GM12878 (cell line): Measurements from ENCODE around the gene CASP3. TPM values are rescaled to one million over a fixed set of nuclear protein-coding genes. Genes with fewer than 3 reads are reported as not detected.

Experiments
- CBX3 ChIP-seq: fragments of 200-600 bp; sonication (generic); IDR thresholded peaks from 2 replicates; pipeline ENCODE4 v1.6.1; 2016; ENCODE audit warnings: low read depth, borderline replicate concordance
- CBX5 ChIP-seq: sonication (generic); IDR thresholded peaks from 2 replicates; pipeline ENCODE4 v1.6.1; 2016; ENCODE audit warnings: low read depth, moderate library complexity, mild to moderate bottlenecking, inconsistent platforms
- EED ChIP-seq: sonication (generic); IDR thresholded peaks from 2 replicates; pipeline ENCODE4 v1.6.1; 2016; ENCODE audit warnings: antibody characterized with exemption, low read depth
- EP300 ChIP-seq, 2 experiments: fragments of 150-350 bp in 1 of 2; IDR thresholded peaks; 2 replicates each; pipeline ENCODE4 v1.6.1; 2011 to 2012; ENCODE audit warnings: low read depth in 2 of 2, low read length in 2 of 2, borderline replicate concordance in 1 of 2, improper control_type of control experiment in 1 of 2, inconsistent platforms in 1 of 2; ENCODE audit not compliant: control insufficient read depth in 1 of 2
- HDGF ChIP-seq: fragments of 450-650 bp; IDR thresholded peaks from 2 replicates; pipeline ENCODE4 v1.6.1; 2016; ENCODE audit warnings: antibody characterized with exemption
- IKZF1 ChIP-seq: fragments of 450-650 bp; conservative IDR thresholded peaks from 2 replicates; pipeline ENCODE4 v1.6.1; 2017; ENCODE audit warnings: antibody characterized with exemption, mild to moderate bottlenecking
- KAT2A ChIP-seq: conservative IDR thresholded peaks from 2 replicates; pipeline ENCODE4 v1.6.1; 2011; ENCODE audit warnings: low read depth, low read length; ENCODE audit not compliant: control insufficient read depth
- MXI1 ChIP-seq: fragments of 150-350 bp; IDR thresholded peaks from 2 replicates; pipeline ENCODE4 v1.6.1; 2011; ENCODE audit warnings: low read depth, mild to moderate bottlenecking, inconsistent platforms, low read length, improper control_type of control experiment
- NFYB ChIP-seq: IDR thresholded peaks from 2 replicates; pipeline ENCODE4 v1.6.1; 2011; ENCODE audit warnings: low read depth, mild to moderate bottlenecking, low read length, improper control_type of control experiment, moderate library complexity; ENCODE audit not compliant: insufficient read depth
- POLR2AphosphoS5 ChIP-seq: IDR thresholded peaks from 2 replicates; pipeline ENCODE4 v1.6.1; 2011; ENCODE audit warnings: mild to moderate bottlenecking, low read length, inconsistent platforms
- RAD21 ChIP-seq: IDR thresholded peaks from 2 replicates; pipeline ENCODE4 v1.6.1; 2011; ENCODE audit warnings: mild to moderate bottlenecking, low read depth, low read length, moderate library complexity; ENCODE audit not compliant: insufficient read depth
- RCOR1 ChIP-seq: conservative IDR thresholded peaks from 2 replicates; pipeline ENCODE4 v1.6.1; 2012; ENCODE audit warnings: low read depth, low read length, improper control_type of control experiment
- RUNX3 ChIP-seq: IDR thresholded peaks from 2 replicates; pipeline ENCODE4 v1.6.1; 2012; ENCODE audit warnings: low read length, inconsistent platforms
- SREBF1 ChIP-seq: IDR thresholded peaks from 2 replicates; pipeline ENCODE4 v1.6.1; 2012; ENCODE audit warnings: mild to moderate bottlenecking, low read length
- ZNF622 ChIP-seq: fragments of 450-650 bp; IDR thresholded peaks from 2 replicates; pipeline ENCODE4 v1.6.1; 2017; ENCODE audit warnings: mild to moderate bottlenecking, inconsistent platforms
- polyA plus RNA-seq, 11 experiments: library from polyadenylated mRNA; depleted of rRNA in 4 of 11; unstranded in 6 of 11; stranded (reverse) in 5 of 11; fragments of >200 nt; fragmentation: Nextera tagmentation in 4 of 11; fragmentation: Illumina TruSeq in 1 of 11; extraction: Ambion mirVana in 4 of 11; extraction: Trizol in 1 of 11; gene quantifications; 1 replicate in 1 of 11; 2 replicates in 10 of 11; pipeline versions ENCODE4 v1.2.1 to v1.2.3, GENCODE V29; 2011 to 2016; ENCODE audit warnings: inconsistent platforms in 2 of 11, missing spikeins in 2 of 11, low read depth in 1 of 11
- total RNA-seq, 4 experiments: library from RNA; depleted of rRNA in 3 of 4; stranded (reverse); fragments of >200 nt in 3 of 4; fragmentation: Illumina TruSeq in 1 of 4; extraction: Trizol in 1 of 4; gene quantifications; 2 replicates each; pipeline versions ENCODE4 v1.2.1 to v1.2.3, GENCODE V29; 2013 to 2021
- TF ChIP-seq, protein P1 (sequence below), 3 experiments: IDR thresholded peaks in 2 of 3; conservative IDR thresholded peaks in 1 of 3; 2 replicates each; pipeline ENCODE4 v1.5.1; 2011; ENCODE audit warnings: low read depth in 3 of 3, low read length in 3 of 3, mild to moderate bottlenecking in 3 of 3, control low read depth in 2 of 3, moderate library complexity in 2 of 3, inconsistent platforms in 1 of 3, mixed read lengths in 1 of 3; ENCODE audit not compliant: control insufficient read depth in 2 of 3, insufficient read depth in 1 of 3; ENCODE audit errors: extremely low read depth in 1 of 3
- TF ChIP-seq, protein P2 (sequence below): IDR thresholded peaks from 2 replicates; pipeline ENCODE4 v1.6.1; 2012; ENCODE audit warnings: low read depth, low read length, improper control_type of control experiment
- TF ChIP-seq, protein P3 (sequence below): fragments of 450-650 bp; IDR thresholded peaks from 2 replicates; pipeline ENCODE4 v1.6.1; 2017; ENCODE audit warnings: mild to moderate bottlenecking, low read depth, inconsistent platforms; ENCODE audit not compliant: poor library complexity, severe bottlenecking
- TF ChIP-seq, protein P4 (sequence below): fragments of 450-650 bp; IDR thresholded peaks from 2 replicates; pipeline ENCODE4 v1.6.1; 2017; ENCODE audit warnings: mild to moderate bottlenecking

Gene CASP3
- total and polyA plus RNA-seq, 10 of the 15 experiments (the other 5 are each of a cell fraction or from before 2014, with no cell fraction given) = 50.0 to 194 (median 74.4) TPM

DNA sequence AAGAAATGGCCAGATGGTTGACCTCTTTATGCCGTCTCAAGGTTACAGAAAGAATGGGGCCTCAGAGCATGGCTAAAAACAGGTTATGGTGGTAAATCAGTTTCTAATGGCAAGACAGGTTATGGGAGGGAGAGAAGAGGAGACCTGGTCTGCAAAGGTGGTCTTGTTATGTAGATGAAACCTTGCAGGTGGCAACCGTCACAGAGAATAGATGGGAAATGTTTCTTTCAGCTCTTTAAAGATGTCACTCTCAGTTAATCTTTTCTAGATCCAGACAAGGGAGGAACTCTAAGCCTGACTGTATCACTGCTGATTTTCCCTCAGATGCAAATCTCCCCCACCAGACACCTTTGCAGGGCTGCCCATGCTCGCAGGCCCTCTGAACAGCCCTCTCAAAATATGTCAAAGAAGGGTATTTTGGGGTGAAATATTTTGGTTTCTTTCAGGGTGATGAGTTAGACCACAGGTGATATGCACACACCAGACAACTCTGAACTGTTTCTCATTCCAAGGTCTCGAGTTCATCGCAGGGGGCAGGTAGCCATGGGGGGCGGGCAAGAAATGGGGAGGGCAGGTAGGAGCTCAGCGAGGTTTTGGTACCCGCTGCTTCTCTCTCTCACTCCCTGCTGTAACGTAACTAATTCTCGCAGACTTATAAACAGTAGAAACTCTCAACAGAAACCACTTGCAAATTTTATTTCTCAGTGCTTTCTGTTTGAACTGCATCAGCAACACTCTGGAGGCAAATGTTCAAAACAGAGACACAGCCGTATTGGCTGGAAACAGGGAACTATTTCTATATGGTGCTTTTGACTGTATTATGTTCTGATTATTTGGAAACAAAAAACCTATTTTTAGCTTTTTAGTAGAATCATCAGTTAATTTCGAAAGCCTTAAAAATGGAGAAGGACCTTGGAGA lies 32.4 kb downstream of the CASP3 start (continued):
- no peak for TF ChIP-seq RAD21
- TF ChIP-seq MXI1 = no peak
- TF ChIP-seq IKZF1 = no peak; the same call in 1 of the 2 replicates
- no peak for TF ChIP-seq SREBF1
- no peak for TF ChIP-seq CBX5
- TF ChIP-seq EED = no peak
- TF ChIP-seq, protein P1, sequence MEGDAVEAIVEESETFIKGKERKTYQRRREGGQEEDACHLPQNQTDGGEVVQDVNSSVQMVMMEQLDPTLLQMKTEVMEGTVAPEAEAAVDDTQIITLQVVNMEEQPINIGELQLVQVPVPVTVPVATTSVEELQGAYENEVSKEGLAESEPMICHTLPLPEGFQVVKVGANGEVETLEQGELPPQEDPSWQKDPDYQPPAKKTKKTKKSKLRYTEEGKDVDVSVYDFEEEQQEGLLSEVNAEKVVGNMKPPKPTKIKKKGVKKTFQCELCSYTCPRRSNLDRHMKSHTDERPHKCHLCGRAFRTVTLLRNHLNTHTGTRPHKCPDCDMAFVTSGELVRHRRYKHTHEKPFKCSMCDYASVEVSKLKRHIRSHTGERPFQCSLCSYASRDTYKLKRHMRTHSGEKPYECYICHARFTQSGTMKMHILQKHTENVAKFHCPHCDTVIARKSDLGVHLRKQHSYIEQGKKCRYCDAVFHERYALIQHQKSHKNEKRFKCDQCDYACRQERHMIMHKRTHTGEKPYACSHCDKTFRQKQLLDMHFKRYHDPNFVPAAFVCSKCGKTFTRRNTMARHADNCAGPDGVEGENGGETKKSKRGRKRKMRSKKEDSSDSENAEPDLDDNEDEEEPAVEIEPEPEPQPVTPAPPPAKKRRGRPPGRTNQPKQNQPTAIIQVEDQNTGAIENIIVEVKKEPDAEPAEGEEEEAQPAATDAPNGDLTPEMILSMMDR (IDR thresholded peaks at IDR 0.05 in 2 of 3, conservative IDR thresholded peaks at IDR 0.05 in 1 of 3; ENCODE audit: control insufficient read depth in 2 of 3, extremely low read depth in 1 of 3, insufficient read depth in 1 of 3, low read depth in 3 of 3, low read length in 3 of 3) = no peak
- TF ChIP-seq RUNX3 = no peak
- TF ChIP-seq NFYB = no peak
- TF ChIP-seq ZNF622 = no peak
- no peak for TF ChIP-seq POLR2AphosphoS5
- TF ChIP-seq HDGF = no peak
- TF ChIP-seq, protein P2, sequence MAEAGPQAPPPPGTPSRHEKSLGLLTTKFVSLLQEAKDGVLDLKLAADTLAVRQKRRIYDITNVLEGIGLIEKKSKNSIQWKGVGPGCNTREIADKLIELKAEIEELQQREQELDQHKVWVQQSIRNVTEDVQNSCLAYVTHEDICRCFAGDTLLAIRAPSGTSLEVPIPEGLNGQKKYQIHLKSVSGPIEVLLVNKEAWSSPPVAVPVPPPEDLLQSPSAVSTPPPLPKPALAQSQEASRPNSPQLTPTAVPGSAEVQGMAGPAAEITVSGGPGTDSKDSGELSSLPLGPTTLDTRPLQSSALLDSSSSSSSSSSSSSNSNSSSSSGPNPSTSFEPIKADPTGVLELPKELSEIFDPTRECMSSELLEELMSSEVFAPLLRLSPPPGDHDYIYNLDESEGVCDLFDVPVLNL = no peak
- TF ChIP-seq EP300 (IDR thresholded peaks at IDR 0.05; ENCODE audit: borderline replicate concordance in 1 of 2, control insufficient read depth in 1 of 2, low read depth in 2 of 2, low read length in 2 of 2) = peak in 1 of 2 experiments; percentile 17; a peak in 1 of 4 replicates
- TF ChIP-seq, protein P3, sequence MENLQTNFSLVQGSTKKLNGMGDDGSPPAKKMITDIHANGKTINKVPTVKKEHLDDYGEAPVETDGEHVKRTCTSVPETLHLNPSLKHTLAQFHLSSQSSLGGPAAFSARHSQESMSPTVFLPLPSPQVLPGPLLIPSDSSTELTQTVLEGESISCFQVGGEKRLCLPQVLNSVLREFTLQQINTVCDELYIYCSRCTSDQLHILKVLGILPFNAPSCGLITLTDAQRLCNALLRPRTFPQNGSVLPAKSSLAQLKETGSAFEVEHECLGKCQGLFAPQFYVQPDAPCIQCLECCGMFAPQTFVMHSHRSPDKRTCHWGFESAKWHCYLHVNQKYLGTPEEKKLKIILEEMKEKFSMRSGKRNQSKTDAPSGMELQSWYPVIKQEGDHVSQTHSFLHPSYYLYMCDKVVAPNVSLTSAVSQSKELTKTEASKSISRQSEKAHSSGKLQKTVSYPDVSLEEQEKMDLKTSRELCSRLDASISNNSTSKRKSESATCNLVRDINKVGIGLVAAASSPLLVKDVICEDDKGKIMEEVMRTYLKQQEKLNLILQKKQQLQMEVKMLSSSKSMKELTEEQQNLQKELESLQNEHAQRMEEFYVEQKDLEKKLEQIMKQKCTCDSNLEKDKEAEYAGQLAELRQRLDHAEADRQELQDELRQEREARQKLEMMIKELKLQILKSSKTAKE = peak; percentile 43
- no peak for TF ChIP-seq CBX3
- no peak for TF ChIP-seq KAT2A
- TF ChIP-seq, protein P4, sequence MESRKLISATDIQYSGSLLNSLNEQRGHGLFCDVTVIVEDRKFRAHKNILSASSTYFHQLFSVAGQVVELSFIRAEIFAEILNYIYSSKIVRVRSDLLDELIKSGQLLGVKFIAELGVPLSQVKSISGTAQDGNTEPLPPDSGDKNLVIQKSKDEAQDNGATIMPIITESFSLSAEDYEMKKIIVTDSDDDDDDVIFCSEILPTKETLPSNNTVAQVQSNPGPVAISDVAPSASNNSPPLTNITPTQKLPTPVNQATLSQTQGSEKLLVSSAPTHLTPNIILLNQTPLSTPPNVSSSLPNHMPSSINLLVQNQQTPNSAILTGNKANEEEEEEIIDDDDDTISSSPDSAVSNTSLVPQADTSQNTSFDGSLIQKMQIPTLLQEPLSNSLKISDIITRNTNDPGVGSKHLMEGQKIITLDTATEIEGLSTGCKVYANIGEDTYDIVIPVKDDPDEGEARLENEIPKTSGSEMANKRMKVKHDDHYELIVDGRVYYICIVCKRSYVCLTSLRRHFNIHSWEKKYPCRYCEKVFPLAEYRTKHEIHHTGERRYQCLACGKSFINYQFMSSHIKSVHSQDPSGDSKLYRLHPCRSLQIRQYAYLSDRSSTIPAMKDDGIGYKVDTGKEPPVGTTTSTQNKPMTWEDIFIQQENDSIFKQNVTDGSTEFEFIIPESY = no peak
- no peak for TF ChIP-seq RCOR1
